Liver (tissue), 9 donors: ENCODE data around the gene XCR1. TPM values are rescaled to one million over a fixed set of nuclear protein-coding genes. Genes with fewer than 3 reads are reported as not detected.

Experiments used
- DNase-seq: peaks from one replicate; pipeline ENCODE4 v3.0.0-alpha.2; 2017; ENCODE audit warnings: low spot score
- H3K27ac ChIP-seq, 2 donors: one replicate each; pipeline ENCODE4 v1.7.0; 2013; ENCODE audit warnings: inconsistent platforms in 2 of 2, low read length in 2 of 2, control low read depth in 1 of 2, low read depth in 1 of 2, mild to moderate bottlenecking in 1 of 2
- H3K27me3 ChIP-seq, 4 donors: one replicate each; pipeline versions ENCODE4 v1.6.1 to v1.7.0; 2013; ENCODE audit warnings: low read length in 3 of 4, inconsistent platforms in 1 of 4, mild to moderate bottlenecking in 1 of 4, moderate library complexity in 1 of 4; ENCODE audit not compliant: control insufficient read depth in 4 of 4, insufficient read depth in 4 of 4
- H3K36me3 ChIP-seq, 4 donors: one replicate each; pipeline versions ENCODE4 v1.6.1 to v1.7.0; 2013; ENCODE audit warnings: low read length in 3 of 4, mild to moderate bottlenecking in 3 of 4, low read depth in 1 of 4, moderate library complexity in 1 of 4; ENCODE audit not compliant: control insufficient read depth in 4 of 4, insufficient read depth in 3 of 4
- H3K4me1 ChIP-seq, 4 donors: one replicate each; pipeline versions ENCODE4 v1.6.1 to v1.7.0; 2013; ENCODE audit warnings: low read length in 3 of 4, mild to moderate bottlenecking in 3 of 4, moderate library complexity in 1 of 4; ENCODE audit not compliant: control insufficient read depth in 4 of 4, insufficient read depth in 4 of 4
- H3K4me3 ChIP-seq, 3 donors: one replicate each; pipeline versions ENCODE4 v1.6.1 to v1.7.0; 2013; ENCODE audit warnings: low read length in 3 of 3, control low read depth in 1 of 3, low read depth in 1 of 3, mild to moderate bottlenecking in 1 of 3
- H3K9ac ChIP-seq, 2 donors: one replicate each; pipeline ENCODE4 v1.7.0; 2013; ENCODE audit warnings: low read length in 2 of 2, mild to moderate bottlenecking in 2 of 2, moderate library complexity in 2 of 2, control low read depth in 1 of 2, low read depth in 1 of 2
- H3K9me3 ChIP-seq, 4 donors: one replicate each; pipeline versions ENCODE4 v1.6.1 to v1.7.0; 2013; ENCODE audit warnings: low read length in 3 of 4; ENCODE audit not compliant: control insufficient read depth in 4 of 4
- ATF3 ChIP-seq: IDR thresholded peaks from 2 replicates; pipeline ENCODE4 v1.6.1; 2016; ENCODE audit warnings: antibody characterized with exemption
- EGR1 ChIP-seq, 2 donors: IDR thresholded peaks; 2 replicates each; pipeline ENCODE4 v1.6.1; 2016 to 2018; ENCODE audit warnings: antibody characterized with exemption in 2 of 2, low read depth in 2 of 2
- FOXA1 ChIP-seq: IDR thresholded peaks from 2 replicates; pipeline ENCODE4 v1.6.1; 2016; ENCODE audit warnings: antibody characterized with exemption
- HNF4G ChIP-seq: IDR thresholded peaks from 2 replicates; pipeline ENCODE4 v1.6.1; 2016; ENCODE audit warnings: antibody characterized with exemption
- JUND ChIP-seq, 2 donors: IDR thresholded peaks; 2 replicates each; pipeline ENCODE4 v1.6.1; 2016; ENCODE audit warnings: antibody characterized with exemption in 2 of 2
- NR2F2 ChIP-seq: IDR thresholded peaks from 2 replicates; pipeline ENCODE4 v1.6.1; 2016; ENCODE audit warnings: antibody characterized with exemption
- REST ChIP-seq: IDR thresholded peaks from 2 replicates; pipeline ENCODE4 v1.6.1; 2016; ENCODE audit warnings: antibody characterized with exemption, mild to moderate bottlenecking
- RXRA ChIP-seq, 2 donors: IDR thresholded peaks; 2 replicates each; pipeline ENCODE4 v1.6.1; 2017 to 2018; ENCODE audit warnings: antibody characterized with exemption in 2 of 2, mild to moderate bottlenecking in 1 of 2
- SP1 ChIP-seq: IDR thresholded peaks from 2 replicates; pipeline ENCODE4 v1.6.1; 2018; ENCODE audit warnings: antibody characterized with exemption, mild to moderate bottlenecking
- ZBTB33 ChIP-seq: IDR thresholded peaks from 2 replicates; pipeline ENCODE4 v1.6.1; 2016; ENCODE audit warnings: antibody characterized with exemption
- WGBS: extraction: QIAGEN DNeasy Blood & Tissue Kit; methylation state at CpG from one replicate; pipeline ENCODE4 v1.1.7; 2013; 5-methylcytosine and 5-hydroxymethylcytosine counted together
- polyA plus RNA-seq, 2 donors: library from polyadenylated mRNA; stranded (reverse) in 1 of 2; unstranded in 1 of 2; fragments of 200-250 nt in 1 of 2; fragments of >200 nt in 1 of 2; fragmentation: Nextera tagmentation in 1 of 2; extraction: Ambion mirVana in 1 of 2; gene quantifications; one replicate each; pipeline versions ENCODE4 v1.2.1 to v1.2.3, GENCODE V29; 2013 to 2015
- total RNA-seq, 2 donors: library from RNA; depleted of rRNA; stranded (reverse); fragments of >200 nt; gene quantifications; one replicate each; pipeline ENCODE4 v1.2.3, GENCODE V29; 2014
- TF ChIP-seq, protein P1 (sequence below): IDR thresholded peaks from 2 replicates; pipeline ENCODE4 v1.6.1; 2016; ENCODE audit warnings: antibody characterized with exemption
- donor health status: healthy.
- donor health status: healthy.
- donor health status: healthy.
- donor health status: healthy.
- donor health status: healthy.

Gene XCR1
- total and polyA plus RNA-seq, 4 donors: under 0.01 to 0.08 (median 0.03) TPM; not detected in 1

- TF ChIP-seq REST (peak; percentile 78), RXRA (IDR thresholded peaks at IDR 0.05) (peak in 1 of 2 donors; percentile 47)
Observed at GRCh38 chr3:45995236-45996192, 31.8 kb downstream of the XCR1 start, which contains the start of gene FYCO1 (continued).

DNA sequence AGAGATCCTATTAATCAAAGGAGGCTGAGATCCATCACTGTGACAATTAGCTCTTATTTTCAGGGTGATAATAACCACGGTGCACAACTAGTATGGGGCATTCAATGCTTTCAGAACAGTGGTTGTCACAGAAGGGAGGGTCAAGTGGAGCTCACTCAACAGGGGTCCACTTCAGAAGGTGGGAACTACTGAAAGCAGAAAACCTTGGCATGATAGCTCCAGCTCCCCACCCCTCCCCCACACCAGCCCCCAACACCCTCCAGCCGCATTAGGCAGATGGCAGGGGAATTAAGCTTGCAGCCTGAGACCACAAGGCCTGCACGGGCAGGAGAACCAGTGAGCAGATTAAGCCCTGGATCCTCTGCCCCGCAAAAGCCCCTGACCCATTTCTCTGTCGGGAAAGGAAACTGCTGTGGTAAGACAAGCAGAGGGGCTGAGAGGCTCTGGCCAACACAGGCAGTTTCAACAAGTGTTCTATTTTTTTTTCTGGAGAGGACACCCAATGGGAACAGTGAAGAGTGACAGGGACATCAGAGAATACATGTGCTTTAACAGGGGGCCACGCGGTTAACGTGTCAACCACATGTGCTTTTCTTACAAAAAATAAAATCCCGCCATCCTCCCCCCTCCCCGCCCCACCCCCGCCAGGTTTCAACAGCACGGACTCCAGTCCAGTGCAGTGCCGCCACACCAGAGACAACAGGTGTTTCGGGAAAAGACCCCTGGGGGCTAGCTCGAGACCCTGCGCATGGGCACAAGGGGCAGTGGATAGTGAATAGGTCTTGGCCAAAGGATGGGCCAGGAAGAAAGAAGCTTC lies 32.7 kb downstream of the XCR1 start:
- no peak for DNase-seq
- Histone ChIP-seq H3K4me3 (peak overlapping the region; percentile 83 to 90 (median 86)), H3K9me3 (no peaks in the 10 kb centered on the region), H3K9ac (peak overlapping the region; percentile 93 to 96), H3K27ac (peak overlapping the region; percentile 93 to 98), H3K4me1 (peaks cover 13 to 40% (median 22%) of the 10 kb centered on the region in 4 donors), H3K27me3 (no peaks in the 10 kb centered on the region), H3K36me3 (no peaks in the 10 kb centered on the region)
- WGBS: 8% methylated on average over 16 of the region's 16 CpGs
- no peak for TF ChIP-seq HNF4G
- no peak for TF ChIP-seq ZBTB33

DNA sequence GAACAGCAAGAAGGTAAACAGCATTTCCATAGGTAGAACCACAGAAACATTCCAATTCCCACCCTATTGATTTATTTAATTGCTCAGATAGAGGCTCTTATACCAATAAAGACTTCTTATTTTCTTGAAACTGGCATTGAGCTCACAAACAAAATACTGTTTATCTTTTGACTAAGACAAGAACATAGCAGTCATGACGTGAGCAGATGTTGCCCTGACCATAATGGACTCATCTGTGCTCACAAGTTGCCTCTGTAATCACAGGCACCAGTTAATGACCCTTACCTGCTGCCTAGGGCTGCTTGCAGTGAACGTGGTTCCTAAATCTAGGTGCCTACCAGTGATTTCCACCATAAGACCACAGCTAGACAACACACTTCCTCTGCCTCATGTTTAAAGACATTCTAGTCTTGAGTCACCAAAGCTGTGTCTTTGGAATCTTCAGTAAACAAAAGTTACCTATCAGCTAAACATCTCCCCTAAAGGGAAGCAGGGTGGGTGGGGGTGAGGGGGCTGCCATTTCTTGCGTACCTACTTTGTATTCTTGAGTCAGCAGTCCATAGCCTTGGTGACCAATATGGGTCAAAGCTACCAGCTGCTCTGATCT lies 33.8 kb downstream of the XCR1 start:
- H3K4me1 ChIP-seq: peaks cover 17 to 50% (median 25%) of the 10 kb centered on the region in 4 donors
- no peak overlapping the region for H3K9ac ChIP-seq
- peak overlapping the region; percentile 40 to 76 for H3K27ac ChIP-seq
- no peak for DNase-seq
- no peak overlapping the region for H3K4me3 ChIP-seq
- 81% methylated on average over 3 of the region's 3 CpGs for WGBS
- no peaks in the 10 kb centered on the region for H3K36me3 ChIP-seq
- no peaks in the 10 kb centered on the region for H3K27me3 ChIP-seq
- no peaks in the 10 kb centered on the region for H3K9me3 ChIP-seq
- TF ChIP-seq, protein P1, sequence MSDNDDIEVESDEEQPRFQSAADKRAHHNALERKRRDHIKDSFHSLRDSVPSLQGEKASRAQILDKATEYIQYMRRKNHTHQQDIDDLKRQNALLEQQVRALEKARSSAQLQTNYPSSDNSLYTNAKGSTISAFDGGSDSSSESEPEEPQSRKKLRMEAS: no peak
- TF ChIP-seq ZBTB33 (no peak), REST (no peak), EGR1 (IDR thresholded peaks at IDR 0.05; ENCODE audit: low read depth in 2 of 2) (no peak), NR2F2 (no peak), ATF3 (no peak), RXRA (IDR thresholded peaks at IDR 0.05) (no peak), HNF4G (no peak), JUND (IDR thresholded peaks at IDR 0.05) (no peak), SP1 (no peak), FOXA1 (no peak)
